ENCODE data around the gene ANKS1B.

GRCh38 chr12:98791406-98791805 is 1193.3 kb downstream of the ANKS1B start:
- no peak for TF ChIP-seq POLR2A (IDR thresholded peaks at IDR 0.05; ENCODE audit: borderline replicate concordance, extremely low read depth, insufficient read depth, insufficient read length)
- TF ChIP-seq TCF7L2 (IDR thresholded peaks at IDR 0.05; ENCODE audit: borderline replicate concordance, extremely low read depth, insufficient read depth, insufficient read length) = no peak
- TF ChIP-seq, protein P1, sequence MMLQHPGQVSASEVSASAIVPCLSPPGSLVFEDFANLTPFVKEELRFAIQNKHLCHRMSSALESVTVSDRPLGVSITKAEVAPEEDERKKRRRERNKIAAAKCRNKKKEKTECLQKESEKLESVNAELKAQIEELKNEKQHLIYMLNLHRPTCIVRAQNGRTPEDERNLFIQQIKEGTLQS (IDR thresholded peaks at IDR 0.05) = no peak
- no peak for TF ChIP-seq CBX3 (IDR thresholded peaks at IDR 0.05; ENCODE audit: low read depth)

Data from HCT116 (cell line).